Glomerular endothelial cell (primary cell): ENCODE measurements around the gene INAFM1. TPM values are rescaled to one million over a fixed set of nuclear protein-coding genes. Genes with fewer than 3 reads are reported as not detected.

ENCODE experiments used
- DNase-seq: peaks from one replicate; pipeline ENCODE4 v3.0.0-alpha.2; 2011; ENCODE audit warnings: low read depth, low spot score; ENCODE audit errors: extremely low read depth
- total RNA-seq: library from RNA; depleted of rRNA; stranded (reverse); fragments of >200 nt; gene quantifications from 2 replicates; pipeline ENCODE4 v1.2.3, GENCODE V29; 2015

Gene INAFM1
- 1.6 and 5.0 TPM in 2 replicates for total RNA-seq

- no peak for DNase-seq
Measured at GRCh38 chr19:47274071-47274890, at the start of gene INAFM1. Gene INAFM1 (plus strand): TSS chr19:47274885. CDS start chr19:47274920, 35 bp downstream.

DNA sequence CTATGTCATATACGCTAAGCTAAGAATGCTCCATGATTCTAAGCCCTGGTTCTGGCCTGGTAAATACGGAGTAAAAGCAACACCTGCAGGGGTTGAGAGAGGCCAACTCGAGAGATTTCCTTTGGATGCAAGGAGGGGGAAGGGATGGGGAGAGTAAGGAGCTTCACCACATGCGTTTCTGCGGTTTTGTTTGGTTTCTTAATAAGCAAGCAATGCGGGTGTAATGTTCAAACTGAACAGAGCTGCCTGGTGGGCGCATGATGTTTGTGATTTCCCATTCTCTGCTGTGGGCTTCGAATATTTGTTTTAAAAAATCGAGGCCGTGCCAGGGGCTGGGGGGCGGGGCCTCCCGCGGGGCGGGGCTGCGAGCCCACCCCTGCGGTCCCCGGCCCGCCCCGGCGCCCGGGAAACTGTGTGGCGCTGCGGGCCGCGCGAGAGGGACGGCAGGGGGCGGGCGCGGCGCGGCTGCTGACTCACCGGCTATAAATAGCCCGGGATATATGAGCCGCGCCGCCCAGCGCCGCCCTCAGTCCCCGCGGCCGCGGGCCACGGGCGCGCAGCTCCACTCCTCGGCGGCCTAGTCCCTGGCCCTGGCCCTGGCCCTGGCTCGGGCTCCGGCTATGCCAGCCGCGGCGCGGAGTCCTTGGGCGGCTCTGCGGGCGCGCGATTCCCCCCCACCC is 48.8 kb upstream of the INAFM1 start:
- DNase-seq = no peak

DNA sequence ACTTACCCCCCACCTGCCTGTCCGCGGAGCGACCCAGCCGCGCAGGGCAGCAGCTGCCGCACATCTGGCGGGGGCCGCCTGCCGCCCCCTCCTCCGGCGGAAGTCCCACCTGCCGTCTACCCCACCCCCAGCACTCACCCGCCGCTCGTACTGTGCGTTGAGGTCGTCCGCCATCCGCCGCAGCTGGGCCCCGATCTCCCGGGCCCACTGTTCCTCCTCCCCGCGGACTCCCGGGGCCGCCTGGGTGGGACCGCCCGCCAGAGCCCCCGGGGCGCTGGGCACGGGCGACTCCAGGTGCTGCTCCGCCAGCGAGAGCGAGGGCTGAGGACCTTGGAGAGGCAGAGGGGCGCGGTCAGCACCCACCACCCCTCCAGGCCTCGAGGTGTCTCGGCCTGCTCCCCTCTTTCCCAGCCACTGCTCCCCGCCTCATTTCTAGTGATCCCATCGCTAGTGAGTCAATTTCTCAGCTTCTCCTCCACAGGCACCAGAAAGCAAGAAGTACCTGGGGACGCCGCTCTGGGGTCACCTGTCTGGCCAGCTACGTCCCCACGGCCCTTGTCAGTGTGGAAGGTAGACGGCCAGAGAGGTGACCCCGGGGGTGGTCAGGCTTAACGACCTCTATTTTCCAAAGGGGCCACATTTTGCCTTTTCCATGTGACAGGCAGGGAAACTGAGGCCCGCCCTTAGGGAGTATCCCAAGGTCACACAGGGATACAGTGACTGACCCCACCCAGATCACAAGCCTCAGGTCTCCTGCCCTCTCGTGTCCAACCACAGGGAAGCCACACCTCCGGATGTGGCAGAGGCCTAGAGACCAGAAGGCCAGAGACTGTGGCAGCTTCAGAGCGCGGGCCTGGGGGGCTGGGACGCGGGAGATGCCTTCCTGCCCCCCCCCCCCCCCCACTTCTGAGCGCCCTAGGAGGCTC is 48.0 kb upstream of the INAFM1 start:
- no peak for DNase-seq

DNA sequence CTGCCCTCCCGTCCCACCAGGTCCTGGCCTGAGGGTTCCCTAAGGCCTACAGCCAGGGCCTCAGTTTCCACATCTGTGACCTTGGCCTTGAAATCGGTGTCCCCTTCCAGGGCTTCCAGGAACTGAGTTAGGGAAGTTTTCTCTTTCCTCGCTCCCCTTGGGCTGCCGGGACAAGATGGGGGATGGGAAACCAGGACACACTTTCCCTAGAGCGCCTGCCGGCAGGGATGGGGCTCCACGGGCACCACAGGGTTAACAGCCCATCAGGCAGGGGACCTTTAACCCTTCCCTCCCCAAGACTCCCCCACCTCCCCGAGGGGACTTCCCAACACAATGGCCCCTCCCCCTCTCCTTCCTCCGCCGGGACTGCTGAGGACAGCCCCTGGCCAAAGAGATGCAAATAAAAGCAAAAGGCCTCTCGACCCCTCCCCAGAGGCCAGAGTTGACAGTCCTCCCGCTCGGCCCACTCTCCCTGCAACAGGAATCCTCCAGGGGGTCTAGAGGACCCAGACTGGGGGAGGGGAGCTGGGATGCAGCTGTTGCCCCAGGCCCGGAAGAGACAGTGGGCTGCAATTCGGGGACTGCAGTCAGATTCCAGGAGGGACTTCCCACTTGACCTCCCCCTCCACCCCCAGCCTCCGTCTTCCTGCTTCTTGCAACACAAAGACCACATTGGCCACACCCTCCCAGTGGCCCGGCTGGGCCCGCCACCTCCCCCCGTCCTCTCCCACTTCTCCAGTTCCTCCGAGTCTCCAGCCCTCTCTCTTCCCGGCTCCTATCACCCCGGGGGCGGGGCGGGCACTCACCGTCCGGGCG is 47.1 kb upstream of the INAFM1 start:
- DNase-seq = no peak

DNA sequence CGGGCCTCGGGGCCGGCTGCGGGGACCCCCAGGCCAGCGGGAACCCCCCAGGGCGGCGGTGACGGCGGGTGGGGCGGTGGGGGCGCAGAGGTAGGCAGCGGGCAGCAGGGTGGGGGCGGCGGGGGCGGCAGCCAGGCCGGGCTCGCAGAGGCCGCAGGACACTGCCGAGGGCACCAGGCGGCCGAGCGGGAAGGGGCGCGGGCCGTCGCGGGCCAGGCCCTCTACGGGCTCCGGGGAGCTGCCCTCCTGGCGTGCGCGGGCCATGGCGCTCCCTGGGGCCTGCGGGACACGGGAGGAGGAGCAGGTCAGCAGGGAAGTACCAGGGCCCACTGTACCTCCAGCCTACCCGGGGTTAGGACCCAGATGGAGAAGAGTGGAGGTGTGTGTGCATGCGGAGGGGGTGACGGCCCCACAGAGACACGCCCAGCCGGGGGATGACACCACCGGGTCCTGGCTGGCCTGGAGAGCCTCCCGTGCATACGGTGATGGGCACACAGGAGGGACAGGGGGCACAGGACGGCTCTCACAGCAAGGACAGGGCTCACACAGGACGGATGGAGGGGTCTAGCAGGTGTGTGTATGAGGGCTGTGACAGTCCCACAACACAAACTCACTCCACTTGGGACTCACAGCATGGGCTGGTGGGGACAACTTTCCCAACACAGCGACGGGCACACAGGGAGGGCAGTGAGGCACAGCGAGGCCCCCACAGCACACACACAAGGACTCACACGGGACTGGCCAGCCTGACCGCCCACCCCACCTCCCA is 46.3 kb upstream of the INAFM1 start:
- no peak for DNase-seq

- no peak for DNase-seq
Measured at GRCh38 chr19:47228937-47229675, 45.6 kb upstream of the INAFM1 start.

DNA sequence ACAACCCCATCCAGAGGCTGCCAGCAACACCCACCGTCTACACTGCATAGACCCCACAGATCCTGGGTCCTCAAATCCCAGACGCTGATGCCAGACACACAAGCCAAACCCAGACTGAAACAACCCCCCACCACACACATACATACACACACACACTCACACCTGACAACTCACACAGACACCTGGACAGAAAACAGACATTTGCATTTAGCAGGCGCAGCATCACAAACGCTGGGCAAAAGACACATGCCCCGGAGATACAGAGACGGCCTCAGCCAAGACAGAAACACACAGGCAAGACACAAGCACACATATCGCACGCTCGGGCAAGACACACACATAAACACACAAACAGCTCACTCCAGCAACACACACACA is 45.0 kb upstream of the INAFM1 start:
- no peak for DNase-seq

GRCh38 chr19:47230054-47230920 is 44.4 kb upstream of the INAFM1 start:
- no peak for DNase-seq

DNA sequence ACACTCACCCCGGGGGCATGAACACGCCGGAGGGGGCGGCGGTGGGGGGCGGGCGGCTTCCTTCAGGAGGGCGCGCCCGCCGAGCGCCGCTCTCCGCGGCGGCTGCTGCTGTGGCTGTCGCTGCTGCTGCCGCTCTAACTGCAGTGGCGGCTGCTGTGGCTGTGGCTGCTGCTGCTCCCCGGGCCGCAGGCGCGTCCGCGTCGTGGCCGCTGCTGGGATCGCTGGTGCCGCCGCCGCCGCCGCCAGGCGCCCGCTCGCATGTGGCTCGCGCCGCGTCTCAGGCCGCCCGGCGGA is 43.8 kb upstream of the INAFM1 start, which contains the start of gene BBC3:
BBC3 (minus strand) TSS at position 279 of the 294 bp plus-strand sequence. CDS start 2,768 bp downstream, outside the sequence.
- no peak for DNase-seq

- DNase-seq = no peak
Measured at GRCh38 chr19:47231215-47232054, 43.2 kb upstream of the INAFM1 start.

GRCh38 chr19:47232422-47233211 is 42.1 kb upstream of the INAFM1 start:
- DNase-seq = no peak

DNA sequence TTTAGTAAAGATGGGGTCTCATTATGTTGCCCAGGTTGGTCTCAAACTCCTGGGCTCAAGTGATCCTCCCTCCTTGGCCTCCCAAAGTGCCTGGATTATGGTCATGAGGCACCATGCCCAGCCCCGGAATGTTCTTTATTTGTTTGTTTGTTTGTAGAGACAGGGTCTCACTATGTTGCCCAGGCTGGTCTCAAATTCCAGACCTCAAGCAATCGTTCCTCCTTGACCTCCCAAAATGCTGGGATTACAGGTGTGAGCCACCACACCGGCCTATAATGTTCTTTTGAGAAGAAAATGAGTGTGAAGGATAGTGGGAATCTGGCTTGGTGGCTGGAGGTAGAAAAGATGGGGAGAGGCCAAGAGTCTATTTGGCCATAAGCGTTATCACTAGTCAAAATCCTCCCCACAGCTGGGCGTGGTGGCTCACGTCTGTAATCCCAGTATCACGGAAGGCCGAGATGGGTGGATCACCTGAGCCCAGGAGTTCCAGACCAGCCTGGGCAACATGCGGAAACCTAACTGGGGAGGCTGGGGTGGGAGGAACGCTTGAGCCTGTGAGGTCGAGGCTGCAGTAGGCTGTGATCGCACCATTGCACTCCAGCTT is 38.5 kb upstream of the INAFM1 start:
- no peak for DNase-seq

GRCh38 chr19:47239152-47239551 is 35.5 kb upstream of the INAFM1 start:
- DNase-seq = no peak

DNA sequence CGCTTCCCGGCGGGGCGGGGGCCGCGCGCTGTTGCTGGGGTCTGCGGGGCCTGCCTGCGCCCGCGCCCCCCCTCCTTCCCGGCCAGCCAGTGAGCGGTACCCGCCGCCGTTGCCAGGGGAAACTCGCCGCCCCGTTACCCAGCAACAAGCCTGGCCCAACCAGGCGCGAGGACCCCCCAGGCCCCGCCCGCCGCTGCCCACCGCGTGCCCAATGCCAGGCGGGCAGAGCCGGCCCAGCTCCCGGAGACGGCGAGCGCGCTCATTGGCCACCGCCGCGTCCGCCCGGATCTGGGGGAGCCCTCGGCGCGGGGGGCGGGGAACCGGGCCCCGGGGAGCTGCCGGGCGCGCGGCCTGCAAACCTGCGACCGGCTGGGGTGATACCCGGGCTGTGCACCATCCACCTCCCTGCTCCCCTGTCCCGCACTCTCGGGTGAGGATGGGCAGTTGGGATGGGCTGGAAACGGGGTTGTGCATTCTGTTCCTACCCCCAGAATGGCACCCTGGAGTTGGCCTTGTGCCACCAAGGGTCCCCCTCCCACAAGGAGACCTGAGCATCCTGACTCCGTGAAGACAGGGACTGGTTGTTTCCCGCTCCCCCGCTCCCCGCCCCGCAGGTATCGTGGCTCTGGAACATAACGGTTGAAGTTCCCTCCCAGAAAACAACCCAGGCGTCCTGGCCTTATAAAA is 34.9 kb upstream of the INAFM1 start:
- DNase-seq = no peak

DNA sequence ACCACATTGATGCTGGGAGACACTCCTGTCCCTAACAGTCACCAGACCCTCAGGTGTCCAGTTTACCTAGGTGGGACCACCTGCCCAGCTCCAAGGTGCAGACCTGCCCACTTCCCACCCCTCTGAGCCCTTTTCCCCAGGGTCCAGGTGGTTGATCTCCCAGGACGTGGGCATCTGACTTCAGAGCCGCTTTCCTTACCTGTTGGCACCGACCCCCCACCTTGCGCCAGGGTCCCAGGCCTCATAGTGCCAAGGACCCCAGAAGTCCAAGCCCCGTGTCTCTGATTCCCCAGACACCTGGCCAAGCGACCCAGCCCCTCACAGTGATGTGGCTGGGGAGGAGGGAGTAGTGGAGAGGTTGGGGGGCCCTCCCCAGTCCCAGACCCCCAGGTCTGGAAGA is 34.1 kb upstream of the INAFM1 start:
- no peak for DNase-seq
